HG02981 (cell line): ENCODE results near the gene PRSS35.
"Not testable (repeated sequence)": the region's sequence is repeated elsewhere in the genome, so short reads cannot be mapped to it uniquely, and the experiment has no call there.

ENCODE experiments used
- ATAC-seq: cut with Tn5 transposase; IDR thresholded peaks from one replicate; pipeline ENCODE4 v1.9.1; 2021; ENCODE audit warnings: mild to moderate bottlenecking, moderate library complexity; ENCODE audit not compliant: unreplicated experiment

The PRSS35 gene

GRCh38 chr6:83514866-83515466 lies 2.6 kb downstream of the PRSS35 start:
- ATAC-seq = peak; percentile 56

GRCh38 chr6:83517500-83517899 lies 5.2 kb downstream of the PRSS35 start:
- no peak for ATAC-seq

GRCh38 chr6:83518816-83519480 lies 6.6 kb downstream of the PRSS35 start:
- ATAC-seq = no peak

- no peak for ATAC-seq
Measured at GRCh38 chr6:83536034-83536646, 23.8 kb downstream of the PRSS35 start.

GRCh38 chr6:83536647-83537589 lies 24.6 kb downstream of the PRSS35 start:
- no peak for ATAC-seq

- ATAC-seq = no peak
Measured at GRCh38 chr6:83539678-83540077, 27.3 kb downstream of the PRSS35 start.

- no peak for ATAC-seq
Measured at GRCh38 chr6:83546636-83547035, 34.3 kb downstream of the PRSS35 start.

- ATAC-seq = not testable (repeated sequence)
Measured at GRCh38 chr6:83550482-83550881, 38.1 kb downstream of the PRSS35 start.

- not testable (repeated sequence) for ATAC-seq
Measured at GRCh38 chr6:83551748-83552147, 39.4 kb downstream of the PRSS35 start.

GRCh38 chr6:83556871-83557270 lies 44.5 kb downstream of the PRSS35 start:
- no peak for ATAC-seq

GRCh38 chr6:83558975-83559374 lies 46.6 kb downstream of the PRSS35 start:
- no peak for ATAC-seq

- not testable (repeated sequence) for ATAC-seq
Measured at GRCh38 chr6:83571663-83572185, 59.4 kb downstream of the PRSS35 start.

GRCh38 chr6:83574783-83575182 lies 62.4 kb downstream of the PRSS35 start:
- ATAC-seq = no peak
